Motor neuron (in vitro differentiated cells): Measurements from ENCODE around the gene ENO3. TPM values are rescaled to one million over a fixed set of nuclear protein-coding genes. Genes with fewer than 3 reads are reported as not detected.

Source experiments
- ATAC-seq, 8 experiments: fragments of 200-7000 bp; cut with Tn5 transposase; replicated peaks in 6 of 8; 2 replicates each; pipeline ENCODE4 v1.8.0; 2021; ENCODE audit warnings: mild to moderate bottlenecking in 8 of 8, moderate library complexity in 8 of 8
- H3K27ac ChIP-seq, 2 donors: fragments of 250-450 bp; sonication (Bioruptor Pico); 2 replicates each; pipeline ENCODE4 v1.9.0; 2021; ENCODE audit warnings: antibody characterized with exemption in 2 of 2, mild to moderate bottlenecking in 2 of 2, moderate library complexity in 1 of 2
- H3K4me1 ChIP-seq, 2 donors: fragments of 250-450 bp; sonication (Bioruptor Pico); replicated peaks in 1 of 2; 2 replicates each; pipeline ENCODE4 v1.6.1; 2021; ENCODE audit warnings: antibody characterized with exemption in 2 of 2, mild to moderate bottlenecking in 2 of 2, moderate library complexity in 1 of 2
- H3K4me3 ChIP-seq, 5 donors: fragments of 250-450 bp; sonication (Bioruptor Pico); 2 replicates each; pipeline ENCODE4 v1.9.0; 2021; ENCODE audit warnings: antibody characterized with exemption in 5 of 5, mild to moderate bottlenecking in 5 of 5, moderate library complexity in 4 of 5
- WGBS, 10 experiments: fragments of 450-650 bp; shearing (Covaris generic); methylation state at CpG; one replicate each; pipeline ENCODE4 v1.0.0; 2022; 5-methylcytosine and 5-hydroxymethylcytosine counted together
- in situ Hi-C, 9 experiments: fragments of 400-800 bp; cut with MboI; loops; one replicate each; pipeline ENCODE4 v1.15.0; 2021; ENCODE audit warnings: low sequenced_read_pairs in 9 of 9, low pct_unique_long_range_greater_than_20kb in 2 of 9; ENCODE audit not compliant: unreplicated experiment in 9 of 9
- total RNA-seq, 8 experiments: library from RNA; unstranded; fragments of 300-600 nt; gene quantifications; 2 replicates each; pipeline versions ENCODE4 v1.2.3 to v1.2.4, GENCODE V29; 2022

ENO3 gene
- total RNA-seq, 8 experiments from 2014 or later = 5.4 to 36.5 (median 14.9) TPM

- 0% methylated on average over 1 of the region's 56 CpGs; no CpG with 5 or more reads in 9 of the 10 experiments for WGBS, 10 experiments
Observed at GRCh38 chr17:4947411-4948165, 3.3 kb upstream of the ENO3 start.

GRCh38 chr17:4948166-4948930 is 2.6 kb upstream of the ENO3 start, which contains the start of gene PFN1:
Gene PFN1, minus strand, starts transcription at chr17:4948530. Its CDS starts 136 bp downstream, at chr17:4948394.
- in situ Hi-C loops = no loop called here
- WGBS, 10 experiments = 0 to 4% (median 0%) methylated on average over 1 to 4 of the region's 59 CpGs; no CpG with 5 or more reads in 5 of the 10 experiments
- Histone ChIP-seq H3K4me3 (peak within 1 kb of the TSS; percentile 63 to 94 (median 90)), H3K4me1 (peaks cover 31 to 32% of the 10 kb centered on the region in 2 donors), H3K27ac (peak within 1 kb of the TSS; percentile 94 to 95)
- ATAC-seq = peak; percentile 14 to 57 (median 43)

More at GRCh38 chr17:4947411-4948165, 3.3 kb upstream of the ENO3 start:
- Histone ChIP-seq H3K4me3 (peak overlapping the region; percentile 63 to 94 (median 90)), H3K27ac (peak overlapping the region; percentile 94 to 95), H3K4me1 (peaks cover 31 to 32% of the 10 kb centered on the region in 2 donors)
- ATAC-seq = peak; percentile 2 to 7 (median 5)
- in situ Hi-C loops = no loop called here

GRCh38 chr17:4948931-4949320 is 2.0 kb upstream of the ENO3 start:
- peak overlapping the region; percentile 63 to 94 (median 90) for H3K4me3 ChIP-seq
- 0% methylated on average over 1 to 3 of the region's 40 CpGs; no CpG with 5 or more reads in 7 of the 10 experiments for WGBS, 10 experiments
- peak; percentile 43 to 81 (median 72) for ATAC-seq
- in situ Hi-C loops = no loop called here
- H3K27ac ChIP-seq = peak overlapping the region; percentile 94 to 95
- peaks cover 31 to 32% of the 10 kb centered on the region in 2 donors for H3K4me1 ChIP-seq

- Histone ChIP-seq H3K27ac (peak overlapping the region; percentile 94 to 95), H3K4me1 (peaks cover 31 to 32% of the 10 kb centered on the region in 2 donors), H3K4me3 (peak overlapping the region; percentile 63 to 94 (median 90))
- in situ Hi-C loops = loop anchor here in 1 of 9 experiments (25.0 kb wide), 1 partner anchor 113 kb away; no protein-coding TSS in a partner anchor
- peak; percentile 13 to 54 (median 30) for ATAC-seq
- WGBS, 10 experiments = no CpG with 5 or more reads among the region's 75 CpGs
Observed at GRCh38 chr17:4949321-4950074, 1.4 kb upstream of the ENO3 start.

- H3K4me1 ChIP-seq = peaks cover 31 to 32% of the 10 kb centered on the region in 2 donors
- H3K4me3 ChIP-seq = peak overlapping the region; percentile 63 to 94 (median 90)
- WGBS, 10 experiments = 11 to 100% (median 24%) methylated on average over 2 to 18 of the region's 52 CpGs; no CpG with 5 or more reads in 5 of the 10 experiments
- H3K27ac ChIP-seq = peak overlapping the region; percentile 94 to 95
- ATAC-seq = peak; percentile 7 to 54 (median 29)
- in situ Hi-C loops = loop anchor here in 1 of 9 experiments (25.0 kb wide), 1 partner anchor 112 kb away; no protein-coding TSS in a partner anchor
Observed at GRCh38 chr17:4950075-4950745, 709 bp upstream of the ENO3 start.

GRCh38 chr17:4951486-4951885 is 567 bp downstream of the ENO3 start:
- no peak for ATAC-seq
- Histone ChIP-seq H3K27ac (peak overlapping the region; percentile 94 to 95), H3K4me1 (peaks cover 24 to 29% of the 10 kb centered on the region in 2 donors), H3K4me3 (peak overlapping the region in 2 of 5 donors; percentile 86 to 90)
- in situ Hi-C loops = loop anchor here in 1 of 9 experiments (25.0 kb wide), 1 partner anchor 111 kb away; no protein-coding TSS in a partner anchor
- WGBS, 10 experiments = no CpG with 5 or more reads among the region's 3 CpGs

GRCh38 chr17:4953451-4953961 is 2.6 kb downstream of the ENO3 start:
- Histone ChIP-seq H3K27ac (no peak overlapping the region), H3K4me3 (no peak overlapping the region), H3K4me1 (peaks cover 20 to 25% of the 10 kb centered on the region in 2 donors)
- 40 to 100% (median 88%) methylated on average over 1 to 7 of the region's 14 CpGs; no CpG with 5 or more reads in 3 of the 10 experiments for WGBS, 10 experiments
- in situ Hi-C loops = loop anchor here in 1 of 9 experiments (25.0 kb wide), 1 partner anchor 109 kb away; no protein-coding TSS in a partner anchor
- ATAC-seq = no peak

GRCh38 chr17:4955091-4955490 is 4.2 kb downstream of the ENO3 start:
- in situ Hi-C loops = loop anchor here in 1 of 9 experiments (25.0 kb wide), 1 partner anchor 107 kb away; no protein-coding TSS in a partner anchor
- Histone ChIP-seq H3K4me1 (peaks cover 20 to 23% of the 10 kb centered on the region in 2 donors), H3K4me3 (no peak overlapping the region), H3K27ac (no peak overlapping the region)
- WGBS, 10 experiments = 95 to 100% (median 100%) methylated on average over 1 to 5 of the region's 8 CpGs; no CpG with 5 or more reads in 4 of the 10 experiments
- ATAC-seq = no peak

GRCh38 chr17:4956493-4957061 is 5.7 kb downstream of the ENO3 start:
- no peak overlapping the region for H3K4me3 ChIP-seq
- in situ Hi-C loops = loop anchor here in 1 of 9 experiments (25.0 kb wide), 1 partner anchor 106 kb away; no protein-coding TSS in a partner anchor
- no peak overlapping the region for H3K27ac ChIP-seq
- ATAC-seq = peak in 1 of 8 experiments; percentile 6
- peaks cover 5 to 8% of the 10 kb centered on the region in 2 donors for H3K4me1 ChIP-seq
- WGBS, 10 experiments = 100% methylated on average over 1 to 3 of the region's 10 CpGs; no CpG with 5 or more reads in 7 of the 10 experiments

- in situ Hi-C loops = loop anchor here in 1 of 9 experiments (25.0 kb wide), 1 partner anchor 104 kb away; no protein-coding TSS in a partner anchor
- H3K4me1 ChIP-seq = no peaks in the 10 kb centered on the region
- ATAC-seq = no peak
- WGBS, 10 experiments = 40 to 100% (median 100%) methylated on average over 1 to 2 of the region's 3 CpGs; no CpG with 5 or more reads in 3 of the 10 experiments
- H3K4me3 ChIP-seq = no peak overlapping the region
- H3K27ac ChIP-seq = no peak overlapping the region
Observed at GRCh38 chr17:4958102-4958501, 7.2 kb downstream of the ENO3 start.
